ENCODE results near the gene MNAT1.

- TF ChIP-seq EZH2 (IDR thresholded peaks at IDR 0.05): no peak
- TF ChIP-seq, protein P1, sequence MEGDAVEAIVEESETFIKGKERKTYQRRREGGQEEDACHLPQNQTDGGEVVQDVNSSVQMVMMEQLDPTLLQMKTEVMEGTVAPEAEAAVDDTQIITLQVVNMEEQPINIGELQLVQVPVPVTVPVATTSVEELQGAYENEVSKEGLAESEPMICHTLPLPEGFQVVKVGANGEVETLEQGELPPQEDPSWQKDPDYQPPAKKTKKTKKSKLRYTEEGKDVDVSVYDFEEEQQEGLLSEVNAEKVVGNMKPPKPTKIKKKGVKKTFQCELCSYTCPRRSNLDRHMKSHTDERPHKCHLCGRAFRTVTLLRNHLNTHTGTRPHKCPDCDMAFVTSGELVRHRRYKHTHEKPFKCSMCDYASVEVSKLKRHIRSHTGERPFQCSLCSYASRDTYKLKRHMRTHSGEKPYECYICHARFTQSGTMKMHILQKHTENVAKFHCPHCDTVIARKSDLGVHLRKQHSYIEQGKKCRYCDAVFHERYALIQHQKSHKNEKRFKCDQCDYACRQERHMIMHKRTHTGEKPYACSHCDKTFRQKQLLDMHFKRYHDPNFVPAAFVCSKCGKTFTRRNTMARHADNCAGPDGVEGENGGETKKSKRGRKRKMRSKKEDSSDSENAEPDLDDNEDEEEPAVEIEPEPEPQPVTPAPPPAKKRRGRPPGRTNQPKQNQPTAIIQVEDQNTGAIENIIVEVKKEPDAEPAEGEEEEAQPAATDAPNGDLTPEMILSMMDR (IDR thresholded peaks at IDR 0.05): no peak
- no peak for TF ChIP-seq EZH2phosphoT487 (IDR thresholded peaks at IDR 0.05)
Observed at GRCh38 chr14:60744566-60744965, 10.0 kb downstream of the MNAT1 start.

Data from neural progenitor cell (in vitro differentiated cells).